Medulla oblongata (tissue), 1 donor: Measurements from ENCODE around the gene BMP4.
A peak's percentile ranks its signal among the peaks of the same experiment; 100 is the strongest.

Experiments
- DNase-seq: peaks from one replicate; pipeline ENCODE4 v3.0.0-alpha.2; 2015; ENCODE audit errors: extremely low spot score

Gene BMP4

GRCh38 chr14:53964249-53964648 is 7.6 kb upstream of the BMP4 start:
- DNase-seq, result no peak

GRCh38 chr14:53963320-53964227 is 6.9 kb upstream of the BMP4 start:
- no peak for DNase-seq

GRCh38 chr14:53962953-53963319 is 6.3 kb upstream of the BMP4 start:
- DNase-seq, result no peak

- no peak for DNase-seq
Observed at GRCh38 chr14:53958628-53959027, 2.0 kb upstream of the BMP4 start.

GRCh38 chr14:53957739-53958138 is 1.1 kb upstream of the BMP4 start:
- no peak for DNase-seq

- DNase-seq, result no peak
Observed at GRCh38 chr14:53955671-53956426, 776 bp downstream of the BMP4 start.

GRCh38 chr14:53955229-53955556 is 1.4 kb downstream of the BMP4 start:
- DNase-seq, result no peak

- DNase-seq, result no peak
Observed at GRCh38 chr14:53954551-53955228, 1.9 kb downstream of the BMP4 start.

- DNase-seq, result no peak
Observed at GRCh38 chr14:53953828-53954550, 2.6 kb downstream of the BMP4 start.

GRCh38 chr14:53953002-53953827 is 3.4 kb downstream of the BMP4 start:
- DNase-seq, result peak; percentile 71

- no peak for DNase-seq
Observed at GRCh38 chr14:53952533-53952932, 4.1 kb downstream of the BMP4 start.

GRCh38 chr14:53951627-53952303 is 4.9 kb downstream of the BMP4 start:
- DNase-seq, result no peak

- no peak for DNase-seq
Observed at GRCh38 chr14:53951243-53951626, 5.4 kb downstream of the BMP4 start.

- DNase-seq, result no peak
Observed at GRCh38 chr14:53950031-53950793, 6.4 kb downstream of the BMP4 start.

- no peak for DNase-seq
Observed at GRCh38 chr14:53949201-53949600, 7.4 kb downstream of the BMP4 start.

- no peak for DNase-seq
Observed at GRCh38 chr14:53948205-53948884, 8.3 kb downstream of the BMP4 start.

- no peak for DNase-seq
Observed at GRCh38 chr14:53947452-53948204, 9.0 kb downstream of the BMP4 start.

GRCh38 chr14:53947094-53947445 is 9.6 kb downstream of the BMP4 start:
- DNase-seq, result no peak
